Measurements from ENCODE around the gene PHC3. TPM values are rescaled to one million over a fixed set of nuclear protein-coding genes. Genes with fewer than 3 reads are reported as not detected.

PHC3 gene
- total and polyA plus RNA-seq, 9 donors, result 9.9 to 121 (median 90.2) TPM

- TF ChIP-seq POLR2A (IDR thresholded peaks at IDR 0.05), result no peak
- TF ChIP-seq EP300 (IDR thresholded peaks at IDR 0.05), result no peak
- TF ChIP-seq CTCF (IDR thresholded peaks at IDR 0.05), result no peak
- 91 to 98% (median 98%) methylated on average over 3 of the region's 3 CpGs for WGBS, 3 donors
- intact Hi-C loops (cut with DNase I), result no loop called here
Observed at GRCh38 chr3:170089862-170090600, 91.5 kb downstream of the PHC3 start.

GRCh38 chr3:170085396-170085795 is 96.1 kb downstream of the PHC3 start:
- H3K9me3 ChIP-seq, result no peaks in the 10 kb centered on the region
- DNase-seq, result no peak
- no peaks in the 10 kb centered on the region for H3K27me3 ChIP-seq
- TF ChIP-seq EP300 (IDR thresholded peaks at IDR 0.05), result no peak
- no peak for TF ChIP-seq POLR2A (IDR thresholded peaks at IDR 0.05)
- TF ChIP-seq CTCF (IDR thresholded peaks at IDR 0.05), result no peak
- intact Hi-C loops (cut with DNase I), result no loop called here
- 89 to 92% (median 92%) methylated on average over 6 of the region's 6 CpGs for WGBS, 3 donors
- H3K27ac ChIP-seq, result no peak overlapping the region
- no peak overlapping the region for H3K4me3 ChIP-seq
- no peaks in the 10 kb centered on the region for H3K36me3 ChIP-seq
- no peaks in the 10 kb centered on the region for H3K4me1 ChIP-seq (ENCODE audit: insufficient read depth)

More at GRCh38 chr3:170089862-170090600, 91.5 kb downstream of the PHC3 start:
- DNase-seq, result no peak
- Histone ChIP-seq H3K4me1 (ENCODE audit: insufficient read depth) (no peaks in the 10 kb centered on the region), H3K36me3 (no peaks in the 10 kb centered on the region), H3K9me3 (no peaks in the 10 kb centered on the region), H3K27me3 (no peaks in the 10 kb centered on the region), H3K4me3 (no peak overlapping the region), H3K27ac (no peak overlapping the region)

GRCh38 chr3:170083343-170083742 is 98.2 kb downstream of the PHC3 start:
- no peaks in the 10 kb centered on the region for H3K27me3 ChIP-seq
- H3K36me3 ChIP-seq, result no peaks in the 10 kb centered on the region
- intact Hi-C loops (cut with DNase I), result no loop called here
- H3K9me3 ChIP-seq, result no peaks in the 10 kb centered on the region
- no peak for DNase-seq
- H3K27ac ChIP-seq, result no peak overlapping the region
- no peak overlapping the region for H3K4me3 ChIP-seq
- TF ChIP-seq CTCF (IDR thresholded peaks at IDR 0.05), result no peak
- no peak for TF ChIP-seq EP300 (IDR thresholded peaks at IDR 0.05)
- no peak for TF ChIP-seq POLR2A (IDR thresholded peaks at IDR 0.05)
- 95 to 100% (median 95%) methylated on average over 1 of the region's 1 CpG for WGBS, 3 donors
- H3K4me1 ChIP-seq (ENCODE audit: insufficient read depth), result peaks cover 4% of the 10 kb centered on the region

GRCh38 chr3:170081079-170081741 is 100.3 kb downstream of the PHC3 start:
- no peak overlapping the region for H3K4me3 ChIP-seq
- no peaks in the 10 kb centered on the region for H3K9me3 ChIP-seq
- intact Hi-C loops (cut with DNase I), result no loop called here
- TF ChIP-seq EP300 (IDR thresholded peaks at IDR 0.05) (no peak), CTCF (IDR thresholded peaks at IDR 0.05) (no peak), POLR2A (IDR thresholded peaks at IDR 0.05) (no peak)
- H3K27ac ChIP-seq, result no peak overlapping the region
- 67 to 83% (median 73%) methylated on average over 1 of the region's 1 CpG for WGBS, 3 donors
- peaks cover 5% of the 10 kb centered on the region for H3K4me1 ChIP-seq (ENCODE audit: insufficient read depth)
- H3K27me3 ChIP-seq, result no peaks in the 10 kb centered on the region
- DNase-seq, result no peak
- no peaks in the 10 kb centered on the region for H3K36me3 ChIP-seq
